Ascending aorta (tissue), 2 donors: ENCODE results near the gene PRICKLE1. TPM values are rescaled to one million over a fixed set of nuclear protein-coding genes. Genes with fewer than 3 reads are reported as not detected.

Experiments
- DNase-seq, 2 donors: peaks; one replicate each; pipeline ENCODE4 v3.0.0-alpha.2; 2019; ENCODE audit warnings: low spot score in 2 of 2
- H3K27ac ChIP-seq, 2 donors: fragments of 200-600 bp; sonication (generic); one replicate each; pipeline ENCODE4 v1.5.1; 2016 to 2017; ENCODE audit warnings: mild to moderate bottlenecking in 1 of 2
- H3K27me3 ChIP-seq: fragments of 200-600 bp; sonication (generic); one replicate; pipeline ENCODE4 v1.5.1; 2017
- H3K36me3 ChIP-seq, 2 donors: fragments of 200-600 bp; sonication (generic); one replicate each; pipeline ENCODE4 v1.5.1; 2016
- H3K4me1 ChIP-seq, 2 donors: fragments of 200-600 bp; sonication (generic); one replicate each; pipeline ENCODE4 v1.5.1; 2016 to 2017; ENCODE audit warnings: mild to moderate bottlenecking in 1 of 2
- H3K4me3 ChIP-seq, 2 donors: fragments of 200-600 bp; sonication (generic); one replicate each; pipeline ENCODE4 v1.5.1; 2016 to 2017; ENCODE audit warnings: mild to moderate bottlenecking in 1 of 2
- H3K9me3 ChIP-seq, 2 donors: fragments of 200-600 bp; sonication (generic); one replicate each; pipeline ENCODE4 v1.5.1; 2016
- CTCF ChIP-seq, 3 experiments: fragments of 200-600 bp in 2 of 3; fragments of 450-650 bp in 1 of 3; sonication (generic) in 2 of 3; IDR thresholded peaks; one replicate each; pipeline ENCODE4 v1.5.1; 2016 to 2019; ENCODE audit warnings: antibody characterized with exemption in 3 of 3, mild to moderate bottlenecking in 1 of 3, moderate library complexity in 1 of 3
- intact Hi-C: fragments of 100-400 bp; cut with DNase I; formaldehyde crosslinking; loops from one replicate; pipeline ENCODE4 v1.15.1; 2023
- total RNA-seq: library from RNA; depleted of rRNA; stranded (reverse); fragments of >200 nt; gene quantifications from one replicate; pipeline ENCODE4 v1.1.0, GENCODE V29; 2016

The PRICKLE1 gene
- total RNA-seq, 1 donor from 2014 or later, result 1.8 TPM

GRCh38 chr12:42631513-42631912 lies 42.0 kb upstream of the PRICKLE1 start:
- no peak overlapping the region for H3K27ac ChIP-seq
- no peak for TF ChIP-seq CTCF (IDR thresholded peaks at IDR 0.05)
- intact Hi-C loops, result no loop called here

GRCh38 chr12:42630314-42630713 lies 40.8 kb upstream of the PRICKLE1 start:
- Histone ChIP-seq H3K9me3 (no peaks in the 10 kb centered on the region), H3K27ac (no peak overlapping the region)
- no peak for DNase-seq

More at GRCh38 chr12:42631513-42631912, 42.0 kb upstream of the PRICKLE1 start:
- Histone ChIP-seq H3K4me3 (no peak overlapping the region), H3K36me3 (no peaks in the 10 kb centered on the region), H3K27me3 (no peaks in the 10 kb centered on the region), H3K9me3 (no peaks in the 10 kb centered on the region), H3K4me1 (no peaks in the 10 kb centered on the region)
- no peak for DNase-seq

GRCh38 chr12:42627151-42627550 lies 37.6 kb upstream of the PRICKLE1 start:
- H3K27me3 ChIP-seq, result no peaks in the 10 kb centered on the region
- H3K36me3 ChIP-seq, result no peaks in the 10 kb centered on the region
- no peak overlapping the region for H3K27ac ChIP-seq
- no peaks in the 10 kb centered on the region for H3K4me1 ChIP-seq
- H3K4me3 ChIP-seq, result no peak overlapping the region
- TF ChIP-seq CTCF (IDR thresholded peaks at IDR 0.05), result no peak
- intact Hi-C loops, result no loop called here
- no peaks in the 10 kb centered on the region for H3K9me3 ChIP-seq
- no peak for DNase-seq

More at GRCh38 chr12:42630314-42630713, 40.8 kb upstream of the PRICKLE1 start:
- Histone ChIP-seq H3K36me3 (no peaks in the 10 kb centered on the region), H3K4me3 (no peak overlapping the region), H3K27me3 (no peaks in the 10 kb centered on the region), H3K4me1 (no peaks in the 10 kb centered on the region)
- intact Hi-C loops, result no loop called here
- no peak for TF ChIP-seq CTCF (IDR thresholded peaks at IDR 0.05)

GRCh38 chr12:42625611-42626010 lies 36.1 kb upstream of the PRICKLE1 start:
- H3K9me3 ChIP-seq, result no peaks in the 10 kb centered on the region
- no peaks in the 10 kb centered on the region for H3K27me3 ChIP-seq
- no peak for TF ChIP-seq CTCF (IDR thresholded peaks at IDR 0.05)
- intact Hi-C loops, result no loop called here
- no peak overlapping the region for H3K27ac ChIP-seq
- no peak overlapping the region for H3K4me3 ChIP-seq
- H3K4me1 ChIP-seq, result no peaks in the 10 kb centered on the region
- no peaks in the 10 kb centered on the region for H3K36me3 ChIP-seq
- no peak for DNase-seq

- peaks cover 12 to 15% of the 10 kb centered on the region in 2 donors for H3K9me3 ChIP-seq
- no peak overlapping the region for H3K4me3 ChIP-seq
- DNase-seq, result no peak
- H3K36me3 ChIP-seq, result no peaks in the 10 kb centered on the region
- TF ChIP-seq CTCF (IDR thresholded peaks at IDR 0.05), result no peak
- H3K4me1 ChIP-seq, result no peaks in the 10 kb centered on the region
- no peaks in the 10 kb centered on the region for H3K27me3 ChIP-seq
- intact Hi-C loops, result no loop called here
- H3K27ac ChIP-seq, result no peak overlapping the region
Observed at GRCh38 chr12:42617622-42618021, 28.1 kb upstream of the PRICKLE1 start.

GRCh38 chr12:42615006-42615405 lies 25.5 kb upstream of the PRICKLE1 start:
- intact Hi-C loops, result no loop called here

More at GRCh38 chr12:42615006-42615405, 25.5 kb upstream of the PRICKLE1 start:
- Histone ChIP-seq H3K27me3 (no peaks in the 10 kb centered on the region), H3K4me1 (no peaks in the 10 kb centered on the region), H3K36me3 (no peaks in the 10 kb centered on the region), H3K4me3 (no peak overlapping the region), H3K9me3 (peaks cover 12 to 15% of the 10 kb centered on the region in 2 donors), H3K27ac (no peak overlapping the region)
- TF ChIP-seq CTCF (IDR thresholded peaks at IDR 0.05), result no peak
- no peak for DNase-seq
